HAP-1 (cell line): ENCODE results near the gene OR5D16.
"Not testable (repeated sequence)": the region's sequence is repeated elsewhere in the genome, so short reads cannot be mapped to it uniquely, and the experiment has no call there.

Experiments used
- DNase-seq, 2 experiments: peaks; one replicate each; pipeline ENCODE4 v3.0.0-alpha.2; 2016 to 2020; ENCODE audit warnings: low spot score in 2 of 2
- H3K27me3 ChIP-seq: fragments of 250-450 bp; sonication (Bioruptor Pico); 2 replicates; pipeline ENCODE4 v1.5.1; 2020; ENCODE audit warnings: low read depth, mild to moderate bottlenecking, moderate library complexity
- H3K36me3 ChIP-seq: fragments of 250-450 bp; sonication (Bioruptor Pico); replicated peaks from 2 replicates; pipeline ENCODE4 v1.5.1; 2020; ENCODE audit warnings: mild to moderate bottlenecking
- H3K4me1 ChIP-seq: fragments of 250-450 bp; sonication (Bioruptor Pico); 2 replicates; pipeline ENCODE4 v1.5.1; 2020; ENCODE audit warnings: mild to moderate bottlenecking
- H3K4me3 ChIP-seq: fragments of 250-450 bp; sonication (Bioruptor Pico); 2 replicates; pipeline ENCODE4 v1.5.1; 2020; ENCODE audit warnings: mild to moderate bottlenecking, moderate library complexity
- H3K9me3 ChIP-seq: fragments of 250-450 bp; sonication (Bioruptor Pico); 2 replicates; pipeline ENCODE4 v1.5.1; 2020; ENCODE audit warnings: mild to moderate bottlenecking, moderate library complexity
- in situ Hi-C: fragments of 300-500 bp; cut with MboI; formaldehyde crosslinking; loops from 3 replicates; pipeline ENCODE4 v1.14.3; 2020; ENCODE audit warnings: low sequenced_read_pairs, inconsistent platforms, mixed read lengths

The OR5D16 gene

GRCh38 chr11:55838452-55838851 lies at the start of gene OR5D16:
Gene OR5D16 (plus strand): TSS chr11:55838752. CDS start chr11:55838752, 0 bp downstream.
- no peak for DNase-seq
- no peaks in the 10 kb centered on the region for H3K36me3 ChIP-seq
- in situ Hi-C loops, result no loop called here
- H3K9me3 ChIP-seq, result no peaks in the 10 kb centered on the region
- H3K4me1 ChIP-seq, result no peaks in the 10 kb centered on the region
- H3K4me3 ChIP-seq, result no peak within 1 kb of the TSS
- no peaks in the 10 kb centered on the region for H3K27me3 ChIP-seq

GRCh38 chr11:55791606-55792005 lies 46.9 kb upstream of the OR5D16 start:
- in situ Hi-C loops, result no loop called here
- Histone ChIP-seq H3K9me3 (no peaks in the 10 kb centered on the region; the same call in none of the 2 replicates), H3K36me3 (no peaks in the 10 kb centered on the region), H3K27me3 (no peaks in the 10 kb centered on the region), H3K4me3 (no peak overlapping the region), H3K4me1 (no peaks in the 10 kb centered on the region)
- DNase-seq, result no peak

GRCh38 chr11:55793321-55793720 lies 45.2 kb upstream of the OR5D16 start:
- Histone ChIP-seq H3K4me3 (no peak overlapping the region), H3K27me3 (no peaks in the 10 kb centered on the region), H3K36me3 (no peaks in the 10 kb centered on the region), H3K9me3 (no peaks in the 10 kb centered on the region; the same call in 1 of the 2 replicates), H3K4me1 (no peaks in the 10 kb centered on the region)
- DNase-seq, result no peak
- in situ Hi-C loops, result no loop called here

GRCh38 chr11:55795256-55795655 lies 43.3 kb upstream of the OR5D16 start, which contains the start of gene OR5D14:
Gene OR5D14 (plus strand): TSS chr11:55795556. CDS start chr11:55795556, 0 bp downstream.
- Histone ChIP-seq H3K9me3 (no peaks in the 10 kb centered on the region; the same call in 1 of the 2 replicates), H3K4me3 (no peak within 1 kb of the TSS), H3K27me3 (no peaks in the 10 kb centered on the region), H3K36me3 (no peaks in the 10 kb centered on the region), H3K4me1 (no peaks in the 10 kb centered on the region)
- in situ Hi-C loops, result no loop called here
- no peak for DNase-seq

- H3K9me3 ChIP-seq, result no peaks in the 10 kb centered on the region
- H3K4me1 ChIP-seq, result no peaks in the 10 kb centered on the region
- no peak for DNase-seq
- no peaks in the 10 kb centered on the region for H3K27me3 ChIP-seq
- no peaks in the 10 kb centered on the region for H3K36me3 ChIP-seq
- no peak overlapping the region for H3K4me3 ChIP-seq
- in situ Hi-C loops, result no loop called here
Observed at GRCh38 chr11:55806248-55806647, 32.3 kb upstream of the OR5D16 start.

- Histone ChIP-seq H3K36me3 (no peaks in the 10 kb centered on the region), H3K4me1 (no peaks in the 10 kb centered on the region), H3K4me3 (no peak within 1 kb of the TSS), H3K27me3 (no peaks in the 10 kb centered on the region), H3K9me3 (no peaks in the 10 kb centered on the region)
- in situ Hi-C loops, result no loop called here
- DNase-seq, result no peak
Observed at GRCh38 chr11:55811067-55811466, 27.5 kb upstream of the OR5D16 start, which contains the start of gene OR5L1. Gene OR5L1 (plus strand): TSS chr11:55811367. CDS start chr11:55811467, 100 bp downstream.

GRCh38 chr11:55819330-55819729 lies 19.2 kb upstream of the OR5D16 start, which contains the start of gene OR5D18:
Gene OR5D18 (plus strand): TSS chr11:55819630. CDS start chr11:55819630, 0 bp downstream.
- no peaks in the 10 kb centered on the region for H3K27me3 ChIP-seq
- no peak for DNase-seq
- H3K4me1 ChIP-seq, result no peaks in the 10 kb centered on the region
- in situ Hi-C loops, result no loop called here
- no peaks in the 10 kb centered on the region for H3K9me3 ChIP-seq
- H3K4me3 ChIP-seq, result no peak within 1 kb of the TSS
- no peaks in the 10 kb centered on the region for H3K36me3 ChIP-seq

- no peaks in the 10 kb centered on the region for H3K36me3 ChIP-seq
- no peaks in the 10 kb centered on the region for H3K9me3 ChIP-seq
- DNase-seq, result no peak
- H3K27me3 ChIP-seq, result no peaks in the 10 kb centered on the region
- in situ Hi-C loops, result no loop called here
- H3K4me1 ChIP-seq, result no peaks in the 10 kb centered on the region
- no peak within 1 kb of the TSS for H3K4me3 ChIP-seq
Observed at GRCh38 chr11:55826919-55827318, 11.6 kb upstream of the OR5D16 start, which contains the start of gene OR5L2. Gene OR5L2 (plus strand): TSS chr11:55827219. CDS start chr11:55827219, 0 bp downstream.

GRCh38 chr11:55847453-55847852 lies 8.9 kb downstream of the OR5D16 start:
- no peak overlapping the region for H3K4me3 ChIP-seq
- no peaks in the 10 kb centered on the region for H3K36me3 ChIP-seq
- in situ Hi-C loops, result no loop called here
- no peaks in the 10 kb centered on the region for H3K27me3 ChIP-seq
- no peak for DNase-seq
- no peaks in the 10 kb centered on the region for H3K9me3 ChIP-seq
- H3K4me1 ChIP-seq, result no peaks in the 10 kb centered on the region

- no peaks in the 10 kb centered on the region for H3K9me3 ChIP-seq
- H3K4me3 ChIP-seq, result no peak overlapping the region
- H3K4me1 ChIP-seq, result no peaks in the 10 kb centered on the region
- no peaks in the 10 kb centered on the region for H3K36me3 ChIP-seq
- H3K27me3 ChIP-seq, result no peaks in the 10 kb centered on the region
- in situ Hi-C loops, result no loop called here
- DNase-seq, result no peak
Observed at GRCh38 chr11:55849037-55849436, 10.5 kb downstream of the OR5D16 start.

- H3K9me3 ChIP-seq, result no peaks in the 10 kb centered on the region
- no peak for DNase-seq
- H3K36me3 ChIP-seq, result no peaks in the 10 kb centered on the region
- H3K27me3 ChIP-seq, result no peaks in the 10 kb centered on the region
- H3K4me3 ChIP-seq, result no peak overlapping the region
- in situ Hi-C loops, result no loop called here
- no peaks in the 10 kb centered on the region for H3K4me1 ChIP-seq
Observed at GRCh38 chr11:55852141-55852540, 13.6 kb downstream of the OR5D16 start.

GRCh38 chr11:55854704-55855103 lies 16.2 kb downstream of the OR5D16 start:
- no peaks in the 10 kb centered on the region for H3K4me1 ChIP-seq
- no peaks in the 10 kb centered on the region for H3K27me3 ChIP-seq
- H3K9me3 ChIP-seq, result no peaks in the 10 kb centered on the region; the same call in 1 of the 2 replicates
- H3K36me3 ChIP-seq, result no peaks in the 10 kb centered on the region
- in situ Hi-C loops, result no loop called here
- DNase-seq, result no peak
- no peak overlapping the region for H3K4me3 ChIP-seq

GRCh38 chr11:55867354-55867753 lies 28.8 kb downstream of the OR5D16 start:
- H3K36me3 ChIP-seq, H3K27me3 ChIP-seq, in situ Hi-C loops, H3K4me1 ChIP-seq, DNase-seq, H3K9me3 ChIP-seq, H3K4me3 ChIP-seq: not testable (repeated sequence)

- in situ Hi-C loops, H3K27me3 ChIP-seq, DNase-seq, H3K4me1 ChIP-seq, H3K4me3 ChIP-seq, H3K9me3 ChIP-seq, H3K36me3 ChIP-seq: not testable (repeated sequence)
Observed at GRCh38 chr11:55872731-55873130, 34.2 kb downstream of the OR5D16 start.

GRCh38 chr11:55873146-55873545 lies 34.6 kb downstream of the OR5D16 start:
- H3K4me3 ChIP-seq, DNase-seq, H3K36me3 ChIP-seq, H3K27me3 ChIP-seq, in situ Hi-C loops, H3K9me3 ChIP-seq, H3K4me1 ChIP-seq: not testable (repeated sequence)
